Urothelium cell line (cell line): ENCODE data around the gene ZNF346.

Experiments
- DNase-seq: peaks from one replicate; pipeline ENCODE4 v3.0.0; 2011; ENCODE audit warnings: low spot score, mixed read lengths
- FAIRE-seq: peaks from 2 replicates; lab custom pipeline; 2011; peaks lifted over from hg19 to GRCh38; lab: Jason Lieb, UNC

Gene ZNF346

GRCh38 chr5:177116631-177117373, 94.3 kb downstream of the ZNF346 start:
- FAIRE-seq: no peak
- no peak for DNase-seq

GRCh38 chr5:177117441-177118045, 95.0 kb downstream of the ZNF346 start:
- FAIRE-seq (no peak), DNase-seq (no peak)

- FAIRE-seq: no peak
Observed at GRCh38 chr5:177122566-177122965, 100.1 kb downstream of the ZNF346 start.

GRCh38 chr5:177123789-177124485, 101.4 kb downstream of the ZNF346 start:
- no peak for DNase-seq
- no peak for FAIRE-seq

More at GRCh38 chr5:177122566-177122965, 100.1 kb downstream of the ZNF346 start:
- DNase-seq: no peak

GRCh38 chr5:177124486-177124991, 102.0 kb downstream of the ZNF346 start:
- DNase-seq: no peak

GRCh38 chr5:177126771-177127170, 104.3 kb downstream of the ZNF346 start:
- DNase-seq (no peak), FAIRE-seq (no peak)

More at GRCh38 chr5:177124486-177124991, 102.0 kb downstream of the ZNF346 start:
- no peak for FAIRE-seq

GRCh38 chr5:177128551-177128981, 106.1 kb downstream of the ZNF346 start:
- FAIRE-seq (no peak), DNase-seq (no peak)

- no peak for FAIRE-seq
- DNase-seq: no peak
Observed at GRCh38 chr5:177130211-177131018, 107.9 kb downstream of the ZNF346 start.
